Calu3 (cell line): Measurements from ENCODE around the gene LNP1. TPM values are rescaled to one million over a fixed set of nuclear protein-coding genes. Genes with fewer than 3 reads are reported as not detected.
A peak's percentile ranks its signal among the peaks of the same experiment; 100 is the strongest.

Experiments
- BruUV-seq: library from RNA; stranded (reverse); fragments of 400-500 nt; replicated peaks from 2 replicates; lab custom pipeline; 2021; lab: Mats Ljungman, UMichigan
- CTCF ChIA-PET: fragments of 300-600 bp; sonication (Branson Sonifier 250); formaldehyde crosslinking; loops from one replicate; lab custom pipeline; 2022; ENCODE audit warnings: antibody characterized with exemption; lab: Charles Lee
- DNase-seq: peaks from one replicate; pipeline ENCODE4 v3.0.0; 2022
- H3K27ac Mint-ChIP-seq: one replicate; pipeline ENCODE4 v1.8.0; 2022; ENCODE audit warnings: mixed read lengths; ENCODE audit not compliant: unreplicated experiment
- H3K27me3 Mint-ChIP-seq: one replicate; pipeline ENCODE4 v1.8.0; 2022; ENCODE audit warnings: mixed read lengths; ENCODE audit not compliant: unreplicated experiment
- H3K36me3 Mint-ChIP-seq: one replicate; pipeline ENCODE4 v1.8.0; 2022; ENCODE audit warnings: mild to moderate bottlenecking, moderate library complexity, mixed read lengths; ENCODE audit not compliant: insufficient read depth, unreplicated experiment
- H3K4me1 Mint-ChIP-seq: one replicate; pipeline ENCODE4 v1.8.0; 2022; ENCODE audit warnings: mild to moderate bottlenecking, low read depth, mixed read lengths; ENCODE audit not compliant: unreplicated experiment
- H3K4me3 Mint-ChIP-seq: one replicate; pipeline ENCODE4 v1.8.0; 2022; ENCODE audit warnings: mild to moderate bottlenecking, low read depth, moderate library complexity, mixed read lengths; ENCODE audit not compliant: unreplicated experiment
- H3K9me3 Mint-ChIP-seq: one replicate; pipeline ENCODE4 v1.8.0; 2022; ENCODE audit warnings: low read depth, mixed read lengths; ENCODE audit not compliant: unreplicated experiment
- CTCF ChIP-seq: fragments of 200-600 bp; IDR thresholded peaks from one replicate; pipeline ENCODE4 v1.8.0; 2022; ENCODE audit warnings: antibody characterized with exemption; ENCODE audit not compliant: unreplicated experiment
- intact Hi-C: fragments of 100-400 bp; cut with micrococcal nuclease; formaldehyde crosslinking; loops from one replicate; pipeline ENCODE4 v1.10.0; 2022; ENCODE audit not compliant: unreplicated experiment
- total RNA-seq: library from RNA; stranded (reverse); gene quantifications from 2 replicates; pipeline ENCODE4 v1.2.3, GENCODE V29; 2022

Gene LNP1
- total RNA-seq, 1 experiment from 2014 or later = 1.8 TPM

- peaks cover 7% of the 10 kb centered on the region for H3K4me1 Mint-ChIP-seq
- DNase-seq = peak; percentile 25
- CTCF ChIA-PET = interaction anchor here (0.6 to 0.9 kb wide), 2 partner anchors 235 to 569 kb away, joined by 3 to 4 read pairs; no protein-coding TSS in a partner anchor
Observed at GRCh38 chr3:100400419-100400779, 940 bp upstream of the LNP1 start.

GRCh38 chr3:100401674-100402041 is 319 bp downstream of the LNP1 start:
- DNase-seq = peak; percentile 24
- TF ChIP-seq CTCF = no peak
- intact Hi-C loops = loop anchor here (5.0 kb wide), 1 partner anchor 191 kb away; no protein-coding TSS in a partner anchor
- H3K27me3 Mint-ChIP-seq = no peaks in the 10 kb centered on the region
- CTCF ChIA-PET = interaction anchor here (0.9 to 1.0 kb wide), 3 partner anchors 61 to 233 kb away, joined by 3 to 6 read pairs (median 3); no protein-coding TSS in a partner anchor
- TSS peak; percentile 81 for BruUV-seq
- no peaks in the 10 kb centered on the region for H3K4me1 Mint-ChIP-seq
- no peaks in the 10 kb centered on the region for H3K9me3 Mint-ChIP-seq
- peaks cover 37% of the 10 kb centered on the region for H3K36me3 Mint-ChIP-seq
- H3K4me3 Mint-ChIP-seq = peak overlapping the region; percentile 85
- peak overlapping the region; percentile 98 for H3K27ac Mint-ChIP-seq

More at GRCh38 chr3:100400419-100400779, 940 bp upstream of the LNP1 start:
- intact Hi-C loops = loop anchor here (5.0 kb wide), 1 partner anchor 192 kb away; no protein-coding TSS in a partner anchor
- Mint-ChIP-seq H3K27me3 (no peaks in the 10 kb centered on the region), H3K27ac (peak overlapping the region; percentile 98), H3K36me3 (peaks cover 37% of the 10 kb centered on the region), H3K9me3 (no peaks in the 10 kb centered on the region), H3K4me3 (peak overlapping the region; percentile 85)
- TF ChIP-seq CTCF = no peak
- no TSS peak for BruUV-seq

GRCh38 chr3:100402256-100402655 is 917 bp downstream of the LNP1 start:
- Mint-ChIP-seq H3K4me3 (peak overlapping the region; percentile 85), H3K27me3 (no peaks in the 10 kb centered on the region), H3K9me3 (no peaks in the 10 kb centered on the region), H3K27ac (peak overlapping the region; percentile 98), H3K4me1 (no peaks in the 10 kb centered on the region), H3K36me3 (peaks cover 37% of the 10 kb centered on the region)
- DNase-seq = no peak
- TF ChIP-seq CTCF = no peak
- CTCF ChIA-PET = interaction anchor here (0.9 to 1.0 kb wide), 2 partner anchors 60 to 233 kb away, joined by 3 read pairs; no protein-coding TSS in a partner anchor
- no TSS peak for BruUV-seq
- intact Hi-C loops = loop anchor here (5.0 kb wide), 1 partner anchor 190 kb away; no protein-coding TSS in a partner anchor

GRCh38 chr3:100402891-100403290 is 1.6 kb downstream of the LNP1 start:
- CTCF ChIA-PET = no interaction called here
- intact Hi-C loops = loop anchor here (5.0 kb wide), 1 partner anchor 189 kb away; no protein-coding TSS in a partner anchor
- peaks cover 3% of the 10 kb centered on the region for H3K9me3 Mint-ChIP-seq
- no peaks in the 10 kb centered on the region for H3K4me1 Mint-ChIP-seq
- H3K27me3 Mint-ChIP-seq = no peaks in the 10 kb centered on the region
- peaks cover 37% of the 10 kb centered on the region for H3K36me3 Mint-ChIP-seq
- no peak for DNase-seq
- no peak for TF ChIP-seq CTCF
- no peak overlapping the region for H3K27ac Mint-ChIP-seq
- H3K4me3 Mint-ChIP-seq = peak overlapping the region; percentile 85
- BruUV-seq = no TSS peak
